HEK293 (cell line): Measurements from ENCODE around the gene SPACA4.
A peak's percentile ranks its signal among the peaks of the same experiment; 100 is the strongest.

Experiments used
- CTCF ChIA-PET: fragments of 350-600 bp; formaldehyde crosslinking; extraction: SDS; loops from one replicate; lab custom pipeline; 2021; ENCODE audit warnings: antibody characterized with exemption; lab: Yijun Ruan, JAX
- POLR2A ChIA-PET: fragments of 300-600 bp; formaldehyde crosslinking; extraction: SDS; loops from one replicate; lab custom pipeline; 2020; ENCODE audit warnings: antibody characterized with exemption, inconsistent platforms; lab: Yijun Ruan, JAX
- H3K27ac ChIP-seq: fragments of 200-500 bp; sonication (Bioruptor generic); 2 replicates; pipeline ENCODE4 v1.5.1; 2014; ENCODE audit warnings: low read depth, low read length, control low read depth, inconsistent platforms; ENCODE audit errors: extremely low read depth
- H3K36me3 ChIP-seq, 2 experiments: fragments of 200-500 bp in 1 of 2; sonication (Bioruptor generic) in 1 of 2; 1 replicate in 1 of 2; 2 replicates in 1 of 2; pipeline ENCODE4 v1.5.1; 2014 to 2017; ENCODE audit warnings: inconsistent platforms in 2 of 2, low read length in 2 of 2; ENCODE audit not compliant: control insufficient read depth in 2 of 2, insufficient read depth in 1 of 2
- H3K4me1 ChIP-seq: fragments of 200-500 bp; sonication (Bioruptor generic); 2 replicates; pipeline ENCODE4 v1.5.1; 2014; ENCODE audit warnings: mild to moderate bottlenecking, low read length, inconsistent platforms; ENCODE audit not compliant: control insufficient read depth, insufficient read depth
- H3K4me3 ChIP-seq: 2 replicates; pipeline ENCODE4 v1.5.1; 2011; ENCODE audit warnings: low read depth, mild to moderate bottlenecking, control low read depth, low read length, moderate library complexity
- H3K9me3 ChIP-seq: fragments of 200-500 bp; sonication (Bioruptor generic); 2 replicates; pipeline ENCODE4 v1.5.1; 2014; ENCODE audit warnings: low read depth, low read length, inconsistent platforms; ENCODE audit not compliant: control insufficient read depth, insufficient read depth
- BCL11B ChIP-seq: fragments of 450-650 bp; formaldehyde crosslinking; IDR thresholded peaks from 2 replicates; pipeline ENCODE4 v1.5.1; 2016; ENCODE audit warnings: low read depth, missing biosample characterization, missing genetic modification characterization
- HIC1 ChIP-seq: fragments of 450-650 bp; formaldehyde crosslinking; IDR thresholded peaks from 2 replicates; pipeline ENCODE4 v1.5.1; 2016; ENCODE audit warnings: missing biosample characterization, missing genetic modification characterization
- KLF9 ChIP-seq: fragments of 450-650 bp; formaldehyde crosslinking; IDR thresholded peaks from 2 replicates; pipeline ENCODE4 v1.5.1; 2016; ENCODE audit warnings: missing biosample characterization, missing genetic modification characterization, low read depth
- MZF1 ChIP-seq: fragments of 450-650 bp; formaldehyde crosslinking; IDR thresholded peaks from 2 replicates; pipeline ENCODE4 v1.5.1; 2017; ENCODE audit warnings: missing biosample characterization, missing genetic modification characterization, borderline replicate concordance
- REST ChIP-seq: fragments of 450-650 bp; formaldehyde crosslinking; IDR thresholded peaks from 2 replicates; pipeline ENCODE4 v1.5.1; 2016; ENCODE audit warnings: missing biosample characterization, missing genetic modification characterization
- SP7 ChIP-seq: fragments of 450-650 bp; formaldehyde crosslinking; IDR thresholded peaks from 2 replicates; pipeline ENCODE4 v1.5.1; 2016; ENCODE audit warnings: missing biosample characterization, missing genetic modification characterization
- YY2 ChIP-seq: fragments of 450-650 bp; formaldehyde crosslinking; IDR thresholded peaks from 2 replicates; pipeline ENCODE4 v1.5.1; 2016; ENCODE audit warnings: missing biosample characterization, missing genetic modification characterization
- ZBTB10 ChIP-seq: fragments of 450-650 bp; formaldehyde crosslinking; IDR thresholded peaks from 2 replicates; pipeline ENCODE4 v1.5.1; 2016; ENCODE audit warnings: missing biosample characterization, missing genetic modification characterization
- ZBTB17 ChIP-seq: fragments of 450-650 bp; formaldehyde crosslinking; IDR thresholded peaks from 2 replicates; pipeline ENCODE4 v1.5.1; 2016; ENCODE audit warnings: missing biosample characterization, missing genetic modification characterization
- ZBTB26 ChIP-seq: fragments of 450-650 bp; formaldehyde crosslinking; optimal IDR thresholded peaks from 2 replicates; pipeline ENCODE3; 2016; ENCODE audit warnings: missing biosample characterization, mild to moderate bottlenecking, missing genetic modification characterization
- ZBTB6 ChIP-seq: fragments of 450-650 bp; formaldehyde crosslinking; IDR thresholded peaks from 2 replicates; pipeline ENCODE4 v1.5.1; 2017; ENCODE audit warnings: missing biosample characterization, missing genetic modification characterization
- ZFP41 ChIP-seq: fragments of 450-650 bp; formaldehyde crosslinking; IDR thresholded peaks from 2 replicates; pipeline ENCODE4 v1.5.1; 2016; ENCODE audit warnings: missing biosample characterization, missing genetic modification characterization, borderline replicate concordance
- ZNF335 ChIP-seq: fragments of 450-650 bp; formaldehyde crosslinking; conservative IDR thresholded peaks from 2 replicates; pipeline ENCODE4 v1.5.1; 2016; ENCODE audit warnings: missing biosample characterization, missing genetic modification characterization
- ZNF354C ChIP-seq: fragments of 450-650 bp; formaldehyde crosslinking; IDR thresholded peaks from 2 replicates; pipeline ENCODE4 v1.5.1; 2016; ENCODE audit warnings: missing biosample characterization, missing genetic modification characterization, low read depth, borderline replicate concordance
- ZNF394 ChIP-seq: fragments of 450-650 bp; formaldehyde crosslinking; IDR thresholded peaks from 2 replicates; pipeline ENCODE4 v1.5.1; 2016; ENCODE audit warnings: missing biosample characterization, missing genetic modification characterization, mild to moderate bottlenecking, moderate library complexity, borderline replicate concordance
- ZNF416 ChIP-seq: fragments of 450-650 bp; formaldehyde crosslinking; IDR thresholded peaks from 2 replicates; pipeline ENCODE4 v1.5.1; 2016; ENCODE audit warnings: missing biosample characterization, missing genetic modification characterization
- ZNF473 ChIP-seq: fragments of 450-650 bp; formaldehyde crosslinking; IDR thresholded peaks from 2 replicates; pipeline ENCODE4 v1.5.1; 2017; ENCODE audit warnings: missing biosample characterization, missing genetic modification characterization
- ZNF530 ChIP-seq: fragments of 450-650 bp; formaldehyde crosslinking; IDR thresholded peaks from 2 replicates; pipeline ENCODE4 v1.5.1; 2016; ENCODE audit warnings: low read depth, missing biosample characterization, missing genetic modification characterization
- ZNF707 ChIP-seq: fragments of 450-650 bp; formaldehyde crosslinking; IDR thresholded peaks from 2 replicates; pipeline ENCODE4 v1.5.1; 2016; ENCODE audit warnings: missing biosample characterization, missing genetic modification characterization
- ZNF777 ChIP-seq: fragments of 450-650 bp; formaldehyde crosslinking; IDR thresholded peaks from 2 replicates; pipeline ENCODE4 v1.5.1; 2017; ENCODE audit warnings: missing biosample characterization, missing genetic modification characterization, borderline replicate concordance
- ZSCAN16 ChIP-seq: fragments of 450-650 bp; formaldehyde crosslinking; IDR thresholded peaks from 2 replicates; pipeline ENCODE4 v1.5.1; 2016; ENCODE audit warnings: missing biosample characterization, missing genetic modification characterization
- ZXDB ChIP-seq: fragments of 450-650 bp; formaldehyde crosslinking; IDR thresholded peaks from 2 replicates; pipeline ENCODE4 v1.5.1; 2016; ENCODE audit warnings: missing biosample characterization, missing genetic modification characterization

The SPACA4 gene

GRCh38 chr19:48618916-48619691 is 12.6 kb downstream of the SPACA4 start, which contains the start of the genes RPL18 and SPHK2 (continued):
- TF ChIP-seq REST (tag by site-specific recombination) (no peak), YY2 (tag by site-specific recombination) (peak; percentile 85)

GRCh38 chr19:48619692-48620585 is 13.4 kb downstream of the SPACA4 start:
- ChIA-PET POLR2A (interaction anchor here (0.5 to 1.8 kb wide), 44 partner anchors 10 to 1247 kb away, joined by 3 to 97 read pairs (median 5); partner anchors contain the start of genes ALDH16A1, CA11, IZUMO1 and KDELR1), CTCF (interaction anchor here (0.6 to 1.1 kb wide), 5 partner anchors 35 to 606 kb away, joined by 3 to 6 read pairs (median 3); no protein-coding TSS in a partner anchor)
- peaks cover 14 to 40% of the 10 kb centered on the region in 2 experiments for H3K36me3 ChIP-seq
- H3K4me3 ChIP-seq: peak overlapping the region; percentile 40
- peak overlapping the region; percentile 100 for H3K27ac ChIP-seq
- H3K4me1 ChIP-seq: peaks cover 34% of the 10 kb centered on the region
- H3K9me3 ChIP-seq: no peaks in the 10 kb centered on the region
- TF ChIP-seq ZBTB6 (tag by site-specific recombination) (no peak), ZBTB17 (0 out of 2 replicates have a peak, but pooled peaks have one; percentile 14), ZFP41 (tag by site-specific recombination) (no peak), ZBTB26 (tag by site-specific recombination) (no peak), ZBTB10 (tag by site-specific recombination) (peak; percentile 67; the same call in 1 of the 2 replicates), ZNF473 (tag by site-specific recombination) (no peak), ZNF416 (tag by site-specific recombination) (no peak), SP7 (tag by site-specific recombination) (no peak), ZNF530 (tag by site-specific recombination) (no peak), YY2 (tag by site-specific recombination) (no peak), ZNF394 (tag by site-specific recombination) (0 out of 2 replicates have a peak, but pooled peaks have one; percentile 9), ZNF354C (tag by site-specific recombination) (no peak), BCL11B (tag by site-specific recombination) (no peak), ZSCAN16 (tag by site-specific recombination) (no peak), MZF1 (tag by site-specific recombination) (no peak), HIC1 (tag by site-specific recombination) (no peak), ZNF707 (tag by site-specific recombination) (no peak), ZNF777 (no peak), ZNF335 (peak; percentile 46; the same call in 1 of the 2 replicates), KLF9 (tag by site-specific recombination) (no peak), ZXDB (tag by site-specific recombination) (no peak)
